Measurements from ENCODE around the gene TMEM120B. TPM values are rescaled to one million over a fixed set of nuclear protein-coding genes. Genes with fewer than 3 reads are reported as not detected.
A peak's percentile ranks its signal among the peaks of the same experiment; 100 is the strongest.

TMEM120B gene
- total and polyA plus RNA-seq, 2 of the 13 experiments (the other 11 are each of a cell fraction or from before 2014, with no cell fraction given), result 7.1 to 12.9 TPM

DNA sequence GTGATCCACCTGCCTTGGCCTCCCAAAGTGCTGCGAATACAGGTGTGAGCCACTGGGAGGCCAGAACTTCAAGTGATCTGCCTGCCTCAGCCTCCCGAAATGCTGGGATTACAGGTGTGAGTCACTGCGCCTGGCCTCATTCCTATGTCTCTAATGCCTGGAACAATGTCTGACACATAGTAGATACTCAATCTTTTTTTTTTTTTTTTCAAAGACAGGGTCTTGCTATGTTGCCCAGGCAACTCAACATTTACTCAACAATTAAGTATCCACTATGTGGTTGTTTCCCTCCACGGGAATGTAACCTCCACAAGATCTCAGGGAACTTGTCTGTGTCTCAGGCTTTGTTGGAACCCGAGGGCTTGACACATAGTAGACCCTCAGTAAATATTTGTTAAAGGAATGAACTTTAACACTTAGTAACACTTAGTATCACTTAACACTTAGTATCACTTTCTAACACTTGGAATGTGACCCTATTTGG lies 3.0 kb upstream of the TMEM120B start (continued):
- TF ChIP-seq ZNF790 (CRISPR knock-in tag; IDR thresholded peaks at IDR 0.05; ENCODE audit: borderline replicate concordance) (no peak), ZSCAN22 (CRISPR knock-in tag; IDR thresholded peaks at IDR 0.05) (no peak), JUN (CRISPR knock-in tag; IDR thresholded peaks at IDR 0.05) (no peak), ZNF205 (CRISPR knock-in tag; IDR thresholded peaks at IDR 0.05) (peak; percentile 94), NFKB2 (CRISPR knock-in tag; IDR thresholded peaks at IDR 0.05; ENCODE audit: borderline replicate concordance) (no peak), NCOA1 (CRISPR knock-in tag; IDR thresholded peaks at IDR 0.05) (no peak), ZNF879 (CRISPR knock-in tag; IDR thresholded peaks at IDR 0.05) (no peak), ATF3 (CRISPR knock-in tag; IDR thresholded peaks at IDR 0.05) (no peak), ZNF264 (CRISPR knock-in tag; IDR thresholded peaks at IDR 0.05) (no peak), ZMYM2 (CRISPR knock-in tag; IDR thresholded peaks at IDR 0.05) (0 out of 2 replicates have a peak, but pooled peaks have one; percentile 3), REST (IDR thresholded peaks at IDR 0.05; ENCODE audit: borderline replicate concordance in 1 of 2, low read depth in 1 of 2, low read length in 2 of 2) (no peak), AHR (CRISPR knock-in tag; IDR thresholded peaks at IDR 0.05) (no peak), ARHGAP35 (CRISPR knock-in tag; IDR thresholded peaks at IDR 0.05; ENCODE audit: borderline replicate concordance) (no peak), ZNF709 (CRISPR knock-in tag; IDR thresholded peaks at IDR 0.05) (no peak), PPARG (CRISPR knock-in tag; conservative IDR thresholded peaks at IDR 0.05) (no peak), RFX1 (IDR thresholded peaks at IDR 0.05) (peak; percentile 74), ZNF562 (CRISPR knock-in tag; IDR thresholded peaks at IDR 0.05; ENCODE audit: borderline replicate concordance) (no peak), ZNF382 (CRISPR knock-in tag; IDR thresholded peaks at IDR 0.05; ENCODE audit: borderline replicate concordance) (no peak)
- TF ChIP-seq, protein P1, sequence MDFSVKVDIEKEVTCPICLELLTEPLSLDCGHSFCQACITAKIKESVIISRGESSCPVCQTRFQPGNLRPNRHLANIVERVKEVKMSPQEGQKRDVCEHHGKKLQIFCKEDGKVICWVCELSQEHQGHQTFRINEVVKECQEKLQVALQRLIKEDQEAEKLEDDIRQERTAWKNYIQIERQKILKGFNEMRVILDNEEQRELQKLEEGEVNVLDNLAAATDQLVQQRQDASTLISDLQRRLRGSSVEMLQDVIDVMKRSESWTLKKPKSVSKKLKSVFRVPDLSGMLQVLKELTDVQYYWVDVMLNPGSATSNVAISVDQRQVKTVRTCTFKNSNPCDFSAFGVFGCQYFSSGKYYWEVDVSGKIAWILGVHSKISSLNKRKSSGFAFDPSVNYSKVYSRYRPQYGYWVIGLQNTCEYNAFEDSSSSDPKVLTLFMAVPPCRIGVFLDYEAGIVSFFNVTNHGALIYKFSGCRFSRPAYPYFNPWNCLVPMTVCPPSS (IDR thresholded peaks at IDR 0.05), result no peak
- TF ChIP-seq, protein P2, sequence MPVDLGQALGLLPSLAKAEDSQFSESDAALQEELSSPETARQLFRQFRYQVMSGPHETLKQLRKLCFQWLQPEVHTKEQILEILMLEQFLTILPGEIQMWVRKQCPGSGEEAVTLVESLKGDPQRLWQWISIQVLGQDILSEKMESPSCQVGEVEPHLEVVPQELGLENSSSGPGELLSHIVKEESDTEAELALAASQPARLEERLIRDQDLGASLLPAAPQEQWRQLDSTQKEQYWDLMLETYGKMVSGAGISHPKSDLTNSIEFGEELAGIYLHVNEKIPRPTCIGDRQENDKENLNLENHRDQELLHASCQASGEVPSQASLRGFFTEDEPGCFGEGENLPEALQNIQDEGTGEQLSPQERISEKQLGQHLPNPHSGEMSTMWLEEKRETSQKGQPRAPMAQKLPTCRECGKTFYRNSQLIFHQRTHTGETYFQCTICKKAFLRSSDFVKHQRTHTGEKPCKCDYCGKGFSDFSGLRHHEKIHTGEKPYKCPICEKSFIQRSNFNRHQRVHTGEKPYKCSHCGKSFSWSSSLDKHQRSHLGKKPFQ (CRISPR knock-in tag; IDR thresholded peaks at IDR 0.05; ENCODE audit: insufficient replicate concordance), result no peak
- TF ChIP-seq, protein P3, sequence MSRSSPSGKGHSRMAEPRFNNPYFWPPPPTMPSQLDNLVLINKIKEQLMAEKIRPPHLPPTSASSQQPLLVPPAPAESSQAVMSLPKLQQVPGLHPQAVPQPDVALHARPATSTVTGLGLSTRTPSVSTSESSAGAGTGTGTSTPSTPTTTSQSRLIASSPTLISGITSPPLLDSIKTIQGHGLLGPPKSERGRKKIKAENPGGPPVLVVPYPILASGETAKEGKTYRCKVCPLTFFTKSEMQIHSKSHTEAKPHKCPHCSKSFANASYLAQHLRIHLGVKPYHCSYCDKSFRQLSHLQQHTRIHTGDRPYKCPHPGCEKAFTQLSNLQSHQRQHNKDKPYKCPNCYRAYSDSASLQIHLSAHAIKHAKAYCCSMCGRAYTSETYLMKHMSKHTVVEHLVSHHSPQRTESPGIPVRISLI (CRISPR knock-in tag; IDR thresholded peaks at IDR 0.05; ENCODE audit: borderline replicate concordance), result 0 out of 2 replicates have a peak, but pooled peaks have one; percentile 16
